Measurements from ENCODE around the gene MAMLD1.

Gene MAMLD1

GRCh38 chrX:150365051-150365989 is 2.2 kb downstream of the MAMLD1 start:
- Histone ChIP-seq H3K27ac (ENCODE audit: low read length) (peak overlapping the region; percentile 84), H3K4me1 (ENCODE audit: control insufficient read depth, insufficient read depth, low read length) (peaks cover 13% of the 10 kb centered on the region), H3K9me3 (ENCODE audit: control insufficient read depth in 2 of 2, low read length in 2 of 2) (no peaks in the 10 kb centered on the region), H3K9ac (ENCODE audit: low read length in 2 of 2) (peak overlapping the region; percentile 18 to 51), H3K4me3 (ENCODE audit: low read length in 2 of 2) (peak overlapping the region; percentile 37 to 74), H3K27me3 (ENCODE audit: control insufficient read depth in 1 of 2, insufficient read depth in 2 of 2, low read length in 2 of 2) (peaks cover 0 to 7% of the 10 kb centered on the region in 2 donors), H3K36me3 (ENCODE audit: control insufficient read depth in 2 of 2, insufficient read depth in 2 of 2, low read length in 2 of 2) (no peaks in the 10 kb centered on the region)

DNA sequence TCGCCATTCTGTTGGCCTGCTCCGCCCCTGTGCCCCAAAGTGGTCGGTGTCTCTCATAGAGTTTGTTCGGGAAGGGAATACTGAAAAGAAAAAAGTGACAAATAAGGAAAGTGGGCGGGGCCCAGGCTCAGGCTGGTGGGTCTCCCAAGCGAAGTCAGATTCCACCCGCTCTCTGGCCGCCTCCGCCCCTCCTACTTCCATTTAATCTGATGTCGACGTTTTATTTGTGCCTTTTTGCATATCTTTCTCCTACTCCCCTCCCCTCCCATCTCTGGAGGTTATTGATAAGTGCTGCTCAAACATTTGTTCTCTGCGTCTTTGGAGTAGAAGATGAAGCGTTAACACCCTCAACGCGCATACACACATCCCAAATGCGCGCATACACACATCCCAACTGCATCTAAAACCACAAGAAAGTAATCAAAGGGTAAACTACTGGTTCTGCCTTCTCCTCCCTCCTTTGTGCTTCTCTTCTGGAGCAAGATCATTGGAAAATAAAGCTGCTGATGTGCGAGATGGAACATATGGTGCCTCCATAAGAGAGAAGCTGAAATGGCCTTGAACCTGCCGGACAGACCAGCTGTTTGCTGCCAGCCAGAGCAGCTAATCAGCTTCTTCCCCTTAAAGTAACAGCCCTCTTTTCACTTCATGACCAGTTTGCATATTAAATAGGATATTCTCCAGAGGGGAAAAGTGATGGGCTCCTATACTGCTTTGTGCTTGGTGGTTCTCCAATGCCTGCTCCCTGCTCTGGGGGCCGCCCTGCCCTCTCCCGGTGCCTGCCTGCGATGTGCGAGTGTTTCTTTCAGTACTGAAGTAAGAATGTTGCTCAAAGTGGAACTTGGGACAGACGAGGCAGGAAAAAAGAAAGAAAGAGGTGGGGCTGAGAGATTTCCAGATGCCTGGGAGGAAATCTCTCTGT is 3.1 kb downstream of the MAMLD1 start:
- Histone ChIP-seq H3K27ac (ENCODE audit: low read length) (peak overlapping the region; percentile 84), H3K9me3 (ENCODE audit: control insufficient read depth in 2 of 2, low read length in 2 of 2) (no peaks in the 10 kb centered on the region), H3K27me3 (ENCODE audit: control insufficient read depth in 1 of 2, insufficient read depth in 2 of 2, low read length in 2 of 2) (peaks cover 0 to 1% of the 10 kb centered on the region in 2 donors), H3K36me3 (ENCODE audit: control insufficient read depth in 2 of 2, insufficient read depth in 2 of 2, low read length in 2 of 2) (no peaks in the 10 kb centered on the region), H3K9ac (ENCODE audit: low read length in 2 of 2) (peak overlapping the region; percentile 18 to 58), H3K4me1 (ENCODE audit: control insufficient read depth, insufficient read depth, low read length) (peaks cover 9% of the 10 kb centered on the region), H3K4me3 (ENCODE audit: low read length in 2 of 2) (peak overlapping the region; percentile 37 to 74)

DNA sequence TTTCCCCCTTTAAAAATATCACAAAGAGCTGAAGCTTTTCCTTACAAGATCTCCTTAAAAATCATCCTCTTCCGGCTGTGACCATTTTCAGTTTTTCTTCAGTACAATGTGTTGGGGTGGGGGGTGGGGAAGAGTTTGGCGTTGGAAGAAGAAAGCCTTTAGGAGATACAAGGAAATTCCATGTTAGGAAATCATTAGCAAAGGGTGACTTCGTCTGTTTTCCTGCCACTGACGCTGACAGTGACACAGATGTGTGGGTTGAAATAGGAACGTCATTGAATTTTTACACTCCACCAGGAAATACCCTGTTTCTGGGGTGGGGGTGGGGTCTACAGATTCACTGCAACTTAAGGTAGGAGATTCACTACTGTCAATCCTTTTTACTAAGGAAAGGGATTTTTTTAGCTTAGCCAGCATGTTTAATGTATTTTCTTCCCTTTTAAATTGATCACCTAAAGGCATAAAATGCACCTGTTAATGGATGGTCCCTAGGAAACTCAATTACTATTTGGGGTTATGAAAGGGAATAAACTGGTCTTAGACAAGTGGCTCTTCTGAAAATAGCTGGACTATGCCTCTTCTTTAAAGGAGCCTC is 3.9 kb downstream of the MAMLD1 start:
- Histone ChIP-seq H3K9ac (ENCODE audit: low read length in 2 of 2) (peak overlapping the region; percentile 18 to 58), H3K4me3 (ENCODE audit: low read length in 2 of 2) (peak overlapping the region; percentile 37 to 74), H3K9me3 (ENCODE audit: control insufficient read depth in 2 of 2, low read length in 2 of 2) (no peaks in the 10 kb centered on the region)

DNA sequence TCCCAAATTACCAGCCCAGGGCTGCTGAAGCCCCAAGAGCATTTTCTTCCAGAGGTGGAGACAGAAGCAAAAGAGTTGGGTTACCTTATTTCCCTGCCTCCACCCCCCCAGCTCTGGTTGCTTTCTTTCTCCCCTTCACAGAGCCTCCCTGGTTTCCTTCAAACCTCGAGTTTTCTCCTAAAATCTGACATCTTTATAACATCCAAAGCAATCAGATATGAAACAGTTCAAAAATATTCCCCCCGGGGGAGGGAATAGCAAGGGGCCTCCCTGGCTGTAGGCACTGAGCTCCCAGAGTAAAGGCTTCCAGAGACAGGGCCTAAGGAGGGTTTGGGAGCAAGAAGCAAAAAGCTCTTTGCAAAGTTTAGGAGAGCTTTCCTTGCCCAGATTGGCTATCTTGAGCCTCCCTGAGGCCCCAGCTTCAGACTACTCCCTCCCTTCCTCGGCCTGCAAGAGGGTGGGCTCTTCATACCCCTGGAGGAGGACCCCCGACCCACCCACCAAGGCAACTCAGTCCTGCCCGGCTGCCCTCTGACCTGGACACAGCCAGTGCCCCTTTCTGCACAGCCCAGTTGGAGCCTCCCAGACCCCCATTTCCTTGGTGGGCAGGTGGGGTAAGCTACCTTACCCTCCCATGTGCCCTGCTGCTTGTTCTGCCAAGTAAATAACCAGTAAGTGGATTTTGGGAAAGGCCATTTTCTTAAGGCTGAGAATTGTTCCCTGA is 7.6 kb downstream of the MAMLD1 start:
- Histone ChIP-seq H3K9me3 (ENCODE audit: control insufficient read depth in 2 of 2, low read length in 2 of 2) (no peaks in the 10 kb centered on the region), H3K27ac (ENCODE audit: low read length) (no peak overlapping the region), H3K4me1 (ENCODE audit: control insufficient read depth, insufficient read depth, low read length) (peaks cover 7% of the 10 kb centered on the region), H3K27me3 (ENCODE audit: control insufficient read depth in 1 of 2, insufficient read depth in 2 of 2, low read length in 2 of 2) (peaks cover 0 to 6% of the 10 kb centered on the region in 2 donors), H3K9ac (ENCODE audit: low read length in 2 of 2) (no peak overlapping the region), H3K36me3 (ENCODE audit: control insufficient read depth in 2 of 2, insufficient read depth in 2 of 2, low read length in 2 of 2) (no peaks in the 10 kb centered on the region), H3K4me3 (ENCODE audit: low read length in 2 of 2) (no peak overlapping the region)

More for the DNA sequence above, 3.9 kb downstream of the MAMLD1 start:
- H3K4me1 ChIP-seq (ENCODE audit: control insufficient read depth, insufficient read depth, low read length) = peaks cover 8% of the 10 kb centered on the region
- H3K27me3 ChIP-seq (ENCODE audit: control insufficient read depth in 1 of 2, insufficient read depth in 2 of 2, low read length in 2 of 2) = no peaks in the 10 kb centered on the region
- peak overlapping the region; percentile 84 for H3K27ac ChIP-seq (ENCODE audit: low read length)
- no peaks in the 10 kb centered on the region for H3K36me3 ChIP-seq (ENCODE audit: control insufficient read depth in 2 of 2, insufficient read depth in 2 of 2, low read length in 2 of 2)

GRCh38 chrX:150371877-150372276 is 8.8 kb downstream of the MAMLD1 start:
- Histone ChIP-seq H3K27me3 (ENCODE audit: control insufficient read depth in 1 of 2, insufficient read depth in 2 of 2, low read length in 2 of 2) (peaks cover 0 to 6% of the 10 kb centered on the region in 2 donors), H3K36me3 (ENCODE audit: control insufficient read depth in 2 of 2, insufficient read depth in 2 of 2, low read length in 2 of 2) (no peaks in the 10 kb centered on the region), H3K4me3 (ENCODE audit: low read length in 2 of 2) (peak overlapping the region in 1 of 2 donors; percentile 44), H3K4me1 (ENCODE audit: control insufficient read depth, insufficient read depth, low read length) (peaks cover 7% of the 10 kb centered on the region), H3K9me3 (ENCODE audit: control insufficient read depth in 2 of 2, low read length in 2 of 2) (no peaks in the 10 kb centered on the region), H3K9ac (ENCODE audit: low read length in 2 of 2) (no peak overlapping the region), H3K27ac (ENCODE audit: low read length) (peak overlapping the region; percentile 49)

- Histone ChIP-seq H3K9me3 (ENCODE audit: control insufficient read depth in 2 of 2, low read length in 2 of 2) (no peaks in the 10 kb centered on the region), H3K4me3 (ENCODE audit: low read length in 2 of 2) (peak overlapping the region in 1 of 2 donors; percentile 44), H3K27ac (ENCODE audit: low read length) (peak overlapping the region; percentile 49), H3K9ac (ENCODE audit: low read length in 2 of 2) (no peak overlapping the region), H3K4me1 (ENCODE audit: control insufficient read depth, insufficient read depth, low read length) (peaks cover 7% of the 10 kb centered on the region), H3K36me3 (ENCODE audit: control insufficient read depth in 2 of 2, insufficient read depth in 2 of 2, low read length in 2 of 2) (no peaks in the 10 kb centered on the region), H3K27me3 (ENCODE audit: control insufficient read depth in 1 of 2, insufficient read depth in 2 of 2, low read length in 2 of 2) (peaks cover 0 to 6% of the 10 kb centered on the region in 2 donors)
Measured at GRCh38 chrX:150372280-150372679, 9.2 kb downstream of the MAMLD1 start.

- Histone ChIP-seq H3K4me3 (ENCODE audit: low read length in 2 of 2) (no peak overlapping the region), H3K27me3 (ENCODE audit: control insufficient read depth in 1 of 2, insufficient read depth in 2 of 2, low read length in 2 of 2) (peaks cover 0 to 6% of the 10 kb centered on the region in 2 donors), H3K36me3 (ENCODE audit: control insufficient read depth in 2 of 2, insufficient read depth in 2 of 2, low read length in 2 of 2) (no peaks in the 10 kb centered on the region), H3K9me3 (ENCODE audit: control insufficient read depth in 2 of 2, low read length in 2 of 2) (no peaks in the 10 kb centered on the region), H3K9ac (ENCODE audit: low read length in 2 of 2) (no peak overlapping the region), H3K4me1 (ENCODE audit: control insufficient read depth, insufficient read depth, low read length) (peaks cover 7% of the 10 kb centered on the region), H3K27ac (ENCODE audit: low read length) (no peak overlapping the region)
Measured at GRCh38 chrX:150372756-150373155, 9.6 kb downstream of the MAMLD1 start.

GRCh38 chrX:150375243-150375770 is 12.2 kb downstream of the MAMLD1 start:
- H3K4me3 ChIP-seq (ENCODE audit: low read length in 2 of 2) = no peak overlapping the region
- H3K9me3 ChIP-seq (ENCODE audit: control insufficient read depth in 2 of 2, low read length in 2 of 2) = no peaks in the 10 kb centered on the region
- peaks cover 7% of the 10 kb centered on the region for H3K4me1 ChIP-seq (ENCODE audit: control insufficient read depth, insufficient read depth, low read length)
- no peak overlapping the region for H3K27ac ChIP-seq (ENCODE audit: low read length)
- H3K36me3 ChIP-seq (ENCODE audit: control insufficient read depth in 2 of 2, insufficient read depth in 2 of 2, low read length in 2 of 2) = no peaks in the 10 kb centered on the region
- H3K9ac ChIP-seq (ENCODE audit: low read length in 2 of 2) = no peak overlapping the region
- peaks cover 0 to 6% of the 10 kb centered on the region in 2 donors for H3K27me3 ChIP-seq (ENCODE audit: control insufficient read depth in 1 of 2, insufficient read depth in 2 of 2, low read length in 2 of 2)

DNA sequence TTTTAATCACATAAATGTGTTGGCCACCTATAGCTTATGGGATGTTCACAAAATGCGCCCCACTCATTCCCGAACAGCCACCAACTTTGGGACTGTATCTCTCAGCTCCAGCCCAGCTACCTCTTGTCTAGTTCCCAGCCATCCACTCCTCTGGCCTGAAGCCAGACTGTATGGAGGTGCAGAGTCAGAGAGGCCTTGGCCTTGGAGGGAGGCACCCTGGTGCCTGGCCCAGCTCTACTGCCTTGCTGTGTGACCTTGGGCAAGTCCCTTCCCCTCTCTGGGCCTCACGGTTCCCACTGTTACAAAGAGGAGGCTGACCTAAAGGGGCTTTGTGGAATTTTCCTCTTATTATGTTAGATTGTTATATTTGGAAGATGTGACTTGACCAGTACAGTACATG is 13.9 kb downstream of the MAMLD1 start:
- Histone ChIP-seq H3K27me3 (ENCODE audit: control insufficient read depth in 1 of 2, insufficient read depth in 2 of 2, low read length in 2 of 2) (peaks cover 0 to 6% of the 10 kb centered on the region in 2 donors), H3K4me1 (ENCODE audit: control insufficient read depth, insufficient read depth, low read length) (peaks cover 3% of the 10 kb centered on the region)

More for the DNA sequence above, 13.9 kb downstream of the MAMLD1 start:
- Histone ChIP-seq H3K36me3 (ENCODE audit: control insufficient read depth in 2 of 2, insufficient read depth in 2 of 2, low read length in 2 of 2) (no peaks in the 10 kb centered on the region), H3K27ac (ENCODE audit: low read length) (no peak overlapping the region), H3K4me3 (ENCODE audit: low read length in 2 of 2) (no peak overlapping the region), H3K9ac (ENCODE audit: low read length in 2 of 2) (no peak overlapping the region), H3K9me3 (ENCODE audit: control insufficient read depth in 2 of 2, low read length in 2 of 2) (no peaks in the 10 kb centered on the region)

Data from stomach smooth muscle (tissue), 2 donors.